HG03064 (cell line): ENCODE results near the gene AGTR2.
"Not testable (repeated sequence)": the region's sequence is repeated elsewhere in the genome, so short reads cannot be mapped to it uniquely, and the experiment has no call there.

Experiments
- ATAC-seq: cut with Tn5 transposase; IDR thresholded peaks from one replicate; pipeline ENCODE4 v1.9.1; 2021; ENCODE audit warnings: low read depth; ENCODE audit not compliant: unreplicated experiment

AGTR2 gene, protein sequence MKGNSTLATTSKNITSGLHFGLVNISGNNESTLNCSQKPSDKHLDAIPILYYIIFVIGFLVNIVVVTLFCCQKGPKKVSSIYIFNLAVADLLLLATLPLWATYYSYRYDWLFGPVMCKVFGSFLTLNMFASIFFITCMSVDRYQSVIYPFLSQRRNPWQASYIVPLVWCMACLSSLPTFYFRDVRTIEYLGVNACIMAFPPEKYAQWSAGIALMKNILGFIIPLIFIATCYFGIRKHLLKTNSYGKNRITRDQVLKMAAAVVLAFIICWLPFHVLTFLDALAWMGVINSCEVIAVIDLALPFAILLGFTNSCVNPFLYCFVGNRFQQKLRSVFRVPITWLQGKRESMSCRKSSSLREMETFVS

DNA sequence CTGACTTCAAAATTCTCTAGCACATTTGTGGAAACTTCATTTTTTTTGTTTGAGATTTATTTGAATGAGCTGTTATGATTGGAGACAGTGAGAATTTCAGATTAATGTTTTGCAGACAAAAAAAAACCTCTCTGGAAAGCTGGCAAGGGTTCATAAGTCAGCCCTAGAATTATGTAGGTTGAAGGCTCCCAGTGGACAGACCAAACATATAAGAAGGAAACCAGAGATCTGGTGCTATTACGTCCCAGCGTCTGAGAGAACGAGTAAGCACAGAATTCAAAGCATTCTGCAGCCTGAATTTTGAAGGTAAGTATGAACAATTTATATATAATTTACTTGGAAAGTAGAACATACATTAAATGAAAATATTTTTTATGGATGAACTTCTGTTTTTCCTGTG, at the start of gene AGTR2:
Gene AGTR2, plus strand, starts transcription at position 234 of the 400 bp plus-strand sequence. CDS start 1,537 bp downstream, outside the sequence.
- ATAC-seq: no peak

DNA sequence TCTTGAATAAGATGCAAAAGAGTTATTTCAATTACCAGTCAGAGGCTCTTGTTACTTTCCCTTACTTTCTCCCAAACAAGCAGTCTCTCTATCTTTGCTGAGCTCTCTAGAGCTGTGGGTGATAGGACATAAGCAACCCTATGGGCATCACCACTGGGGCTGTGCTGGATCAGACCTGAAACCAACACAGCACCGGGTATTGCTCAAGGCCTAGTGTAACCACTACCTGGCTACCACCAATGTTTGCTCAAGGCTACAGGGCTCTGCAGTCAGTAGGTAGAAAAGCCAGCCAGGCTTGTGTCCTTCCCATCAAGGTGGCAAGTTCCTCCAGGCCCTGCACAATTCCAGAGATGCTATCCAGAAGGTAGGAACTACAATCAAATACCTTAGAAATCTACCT, 35.3 kb upstream of the AGTR2 start:
- no peak for ATAC-seq

- not testable (repeated sequence) for ATAC-seq
Measured at GRCh38 chrX:116141270-116141669, 29.3 kb upstream of the AGTR2 start.

DNA sequence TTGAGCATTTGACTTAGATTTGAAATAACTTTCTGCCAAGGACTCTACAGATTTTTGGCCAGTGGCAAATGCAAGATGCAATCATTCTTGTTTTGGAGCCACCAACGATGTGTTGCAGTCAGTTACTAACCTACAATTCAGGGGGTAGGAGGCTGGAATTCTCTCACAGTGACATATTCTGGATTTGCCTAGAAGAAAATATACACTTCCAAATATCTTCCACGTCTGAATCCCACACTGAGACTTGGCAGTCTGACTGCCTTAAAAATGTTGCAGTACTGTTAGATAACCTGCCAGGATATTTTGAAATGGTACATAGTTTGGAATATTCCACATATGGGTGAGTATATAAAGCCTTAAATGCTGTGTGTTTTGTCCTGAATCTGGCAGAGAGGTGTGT, 27.6 kb upstream of the AGTR2 start:
- no peak for ATAC-seq

GRCh38 chrX:116172976-116173375, 2.4 kb downstream of the AGTR2 start:
- ATAC-seq: no peak

- ATAC-seq: no peak
Measured at GRCh38 chrX:116181300-116181699, 10.8 kb downstream of the AGTR2 start.

DNA sequence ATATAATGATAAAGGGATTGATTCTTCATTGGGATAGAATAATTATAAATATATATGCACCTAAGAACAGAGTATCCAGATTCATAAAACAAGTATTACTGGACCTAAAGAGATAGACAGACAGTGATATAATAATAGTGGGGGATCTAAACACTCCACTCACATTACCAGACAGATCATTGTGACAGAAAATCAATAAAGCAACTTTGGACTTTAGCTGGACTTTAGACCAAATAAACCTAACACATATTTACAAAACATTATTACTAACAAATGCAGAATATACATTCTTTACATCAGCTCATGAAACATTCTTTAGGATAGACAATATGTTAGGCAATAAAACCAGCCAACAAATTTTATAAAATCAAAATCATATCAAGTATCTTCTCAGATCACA, 14.6 kb downstream of the AGTR2 start:
- ATAC-seq: no peak

- no peak for ATAC-seq
Measured at GRCh38 chrX:116194649-116195048, 24.1 kb downstream of the AGTR2 start.

DNA sequence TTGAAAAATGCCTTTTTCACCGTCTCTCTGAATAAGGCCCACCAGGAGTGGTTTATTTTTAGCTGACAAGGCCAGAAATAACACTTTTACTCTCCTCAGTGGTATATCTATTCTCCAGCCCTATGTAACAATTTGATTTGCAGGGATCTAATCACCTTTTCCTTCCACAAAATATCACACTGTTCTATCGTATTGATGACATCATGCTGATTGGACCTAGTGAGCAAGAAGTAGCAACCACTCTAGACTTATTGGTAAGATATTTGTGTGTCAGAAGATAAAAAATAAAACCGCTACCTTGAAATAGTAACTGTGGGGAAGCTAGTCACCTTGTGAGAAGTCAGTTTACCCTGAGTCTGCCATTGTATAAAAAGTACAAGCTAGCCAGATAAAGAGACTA, 27.7 kb downstream of the AGTR2 start:
- no peak for ATAC-seq

DNA sequence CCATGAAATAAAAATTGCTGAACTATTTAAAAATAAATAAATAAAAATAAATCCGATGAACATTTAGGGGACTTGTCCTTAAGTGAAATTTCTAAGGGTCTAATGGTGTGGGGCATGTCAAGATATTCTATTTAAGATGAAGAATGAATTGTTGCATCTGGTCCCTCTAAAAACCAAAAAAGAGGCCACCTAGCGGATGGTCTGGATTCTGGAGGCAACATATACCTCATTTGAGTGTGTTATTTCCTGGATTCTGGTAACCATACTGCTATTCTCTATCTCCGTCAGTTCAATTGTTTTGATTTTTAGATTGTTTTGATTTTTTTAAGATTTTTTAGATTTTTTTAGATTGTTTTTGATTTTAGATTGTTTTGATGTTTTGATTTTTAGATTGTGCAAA, 28.3 kb downstream of the AGTR2 start:
- no peak for ATAC-seq

GRCh38 chrX:116204932-116205331, 34.4 kb downstream of the AGTR2 start:
- no peak for ATAC-seq

GRCh38 chrX:116213262-116213661, 42.7 kb downstream of the AGTR2 start:
- no peak for ATAC-seq

DNA sequence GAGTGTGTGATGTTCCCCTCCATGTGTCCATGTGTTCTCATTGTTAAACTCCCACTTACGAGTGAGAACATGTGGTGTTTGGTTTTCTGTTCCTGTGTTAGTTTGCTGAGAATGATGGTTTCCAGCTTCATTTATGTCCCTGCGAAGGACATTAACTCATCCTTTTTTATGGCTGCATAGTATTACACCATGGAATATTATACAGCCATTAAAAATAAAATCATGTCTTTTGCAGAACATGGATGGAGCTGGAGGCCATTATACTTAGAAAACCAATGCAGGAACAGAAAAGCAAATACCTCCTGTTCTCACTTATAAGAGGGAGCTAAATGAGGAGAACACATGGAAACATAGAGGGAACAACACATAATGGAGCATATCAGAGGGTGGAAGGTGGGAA, 46.5 kb downstream of the AGTR2 start:
- not testable (repeated sequence) for ATAC-seq
